ENCODE results near the gene LIPA.
A peak's percentile ranks its signal among the peaks of the same experiment; 100 is the strongest.
"Not testable (repeated sequence)": the region's sequence is repeated elsewhere in the genome, so short reads cannot be mapped to it uniquely, and the experiment has no call there.

The LIPA gene

GRCh38 chr10:89207181-89207800 is 44.3 kb downstream of the LIPA start, which contains the start of gene CH25H:
CH25H (minus strand) TSS chr10:89207317; CDS start chr10:89207292, 25 bp downstream.
- peak; percentile 34 for DNase-seq (ENCODE audit: low spot score)

- DNase-seq (ENCODE audit: low spot score) = peak; percentile 21
Observed at GRCh38 chr10:89206402-89207180, 45.0 kb downstream of the LIPA start.

DNA sequence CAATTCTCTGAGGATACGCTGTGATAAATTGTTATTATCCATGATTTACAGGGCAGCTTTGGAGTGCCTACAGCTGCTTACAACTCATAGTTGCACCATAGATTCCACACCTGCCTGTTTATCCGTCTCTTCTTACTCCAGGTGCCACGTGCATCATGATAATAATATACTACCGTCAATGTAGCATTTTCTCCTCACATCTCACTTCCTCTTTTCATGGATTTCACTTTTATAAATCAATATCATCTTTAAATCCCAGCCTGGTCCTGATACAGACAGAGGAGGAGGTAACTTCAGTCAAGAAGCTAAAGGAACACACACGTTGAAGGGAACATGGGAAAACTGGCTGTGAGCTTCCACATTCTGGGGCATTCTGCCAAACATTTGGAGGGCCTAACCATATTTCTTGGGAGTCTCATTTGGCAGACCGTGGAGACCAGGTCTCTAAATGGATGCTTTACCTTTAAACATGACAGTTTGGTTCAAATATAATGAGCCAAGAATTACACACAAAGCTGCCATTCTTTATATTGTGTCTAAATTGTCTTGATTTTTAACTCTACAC is 46.9 kb downstream of the LIPA start:
- DNase-seq (ENCODE audit: low spot score) = no peak

DNA sequence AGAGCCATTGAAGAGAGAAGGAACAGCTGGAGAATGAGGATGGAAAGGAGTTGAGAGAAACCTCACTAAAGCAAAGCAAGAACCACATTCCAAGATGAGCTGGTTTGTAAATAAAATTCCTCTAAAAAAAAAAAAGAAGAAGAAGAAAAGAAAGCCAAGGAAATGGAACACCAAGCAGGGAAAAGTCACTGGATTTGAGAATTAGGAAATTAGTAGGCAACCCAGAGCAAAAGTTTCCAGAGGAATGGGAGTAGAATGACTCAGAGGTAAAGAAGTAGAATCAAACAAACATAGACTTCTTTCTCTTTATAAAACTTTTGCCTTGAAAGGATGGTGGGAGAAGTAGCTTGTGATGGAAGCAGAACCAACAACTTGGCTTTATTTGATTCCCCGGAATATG is 48.3 kb downstream of the LIPA start:
- no peak for DNase-seq (ENCODE audit: low spot score)

DNA sequence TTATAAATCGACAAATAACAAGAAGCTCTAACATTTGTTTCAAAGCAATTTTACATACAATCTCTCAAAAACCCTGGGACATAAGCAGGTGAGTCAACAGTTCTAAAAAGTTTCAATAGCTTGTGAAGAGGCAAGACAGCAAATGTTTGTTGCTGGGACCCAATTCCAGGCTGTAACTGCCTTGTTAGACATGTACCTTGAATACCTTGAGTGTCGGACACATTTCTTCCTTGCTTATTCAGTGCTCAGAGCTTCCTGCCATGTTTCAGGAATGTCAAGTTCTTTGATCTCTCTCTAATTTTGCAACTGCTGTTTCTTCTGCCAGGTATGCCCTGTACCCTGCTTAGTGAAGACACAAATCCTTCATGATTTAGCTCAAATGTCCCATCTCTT is 49.5 kb downstream of the LIPA start:
- DNase-seq (ENCODE audit: low spot score) = no peak

GRCh38 chr10:89201345-89202032 is 50.1 kb downstream of the LIPA start:
- no peak for DNase-seq (ENCODE audit: low spot score)

GRCh38 chr10:89197473-89197872 is 54.1 kb downstream of the LIPA start:
- DNase-seq (ENCODE audit: low spot score) = no peak

- not testable (repeated sequence) for DNase-seq (ENCODE audit: low spot score)
Observed at GRCh38 chr10:89191301-89191700, 60.3 kb downstream of the LIPA start.

DNA sequence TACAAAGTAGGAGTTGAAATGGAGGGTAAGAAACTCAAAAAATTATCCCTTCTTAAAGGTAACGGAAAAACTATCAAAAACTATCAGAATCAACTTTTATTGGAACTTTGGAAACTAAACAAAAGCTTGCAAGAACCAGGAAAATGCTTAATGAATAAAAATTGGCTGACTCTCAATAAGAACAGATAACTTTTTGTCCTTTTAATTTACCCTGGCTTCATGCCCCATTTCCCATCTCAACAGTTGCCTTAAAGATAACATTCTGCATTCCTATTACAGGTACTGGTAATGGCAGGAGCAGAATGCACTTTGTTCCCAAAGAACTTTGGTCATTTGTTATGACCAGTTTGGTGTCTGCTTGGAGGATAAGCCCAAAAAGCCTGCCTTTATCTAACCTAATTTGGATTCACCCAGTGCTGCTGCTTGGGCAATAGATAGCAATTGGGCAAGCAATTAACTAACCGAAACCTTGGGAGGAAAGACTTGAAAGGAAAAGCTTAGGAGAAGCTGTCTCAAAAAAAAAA is 62.3 kb downstream of the LIPA start:
- no peak for DNase-seq (ENCODE audit: low spot score)

DNA sequence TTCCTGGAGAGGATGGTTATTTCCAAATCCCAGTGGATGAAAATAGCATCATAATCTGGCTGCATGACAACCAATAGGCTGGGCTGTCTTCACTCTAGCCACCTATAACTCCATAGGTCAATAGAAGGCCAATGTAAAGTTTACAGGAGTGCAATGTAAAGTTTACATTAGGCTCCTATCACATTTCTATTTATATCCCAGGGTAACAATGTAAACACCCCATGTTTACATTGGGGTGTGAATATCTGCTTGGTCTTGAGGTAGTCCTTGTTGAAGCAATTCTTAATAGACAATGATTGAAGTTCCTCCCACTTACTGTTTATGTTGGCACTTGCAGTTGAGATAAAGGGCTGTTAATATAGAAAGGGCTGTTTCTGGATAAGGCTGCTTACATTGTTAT is 65.9 kb downstream of the LIPA start:
- no peak for DNase-seq (ENCODE audit: low spot score)

DNA sequence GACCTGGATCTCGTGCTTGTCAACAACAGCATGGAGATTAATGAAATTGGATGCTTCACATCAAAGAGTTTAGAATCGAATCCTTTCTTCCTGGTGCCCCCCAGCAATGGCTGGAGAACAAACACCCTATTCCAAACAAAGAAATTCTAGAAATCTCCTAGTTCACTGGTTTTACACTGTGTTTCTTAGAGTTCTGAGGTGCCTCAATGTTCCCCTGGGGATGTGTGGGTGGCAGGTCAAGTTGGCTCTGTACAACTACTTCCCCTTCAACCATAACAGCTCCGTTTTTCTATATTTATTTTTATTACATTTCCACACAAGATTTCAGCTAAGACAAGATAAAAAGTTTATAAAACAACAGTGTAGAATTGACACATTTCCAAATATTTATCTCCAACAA is 66.9 kb downstream of the LIPA start:
- peak; percentile 10 for DNase-seq (ENCODE audit: low spot score)

GRCh38 chr10:89183571-89183970 is 68.0 kb downstream of the LIPA start:
- DNase-seq (ENCODE audit: low spot score) = no peak

GRCh38 chr10:89182894-89183293 is 68.7 kb downstream of the LIPA start:
- no peak for DNase-seq (ENCODE audit: low spot score)

DNA sequence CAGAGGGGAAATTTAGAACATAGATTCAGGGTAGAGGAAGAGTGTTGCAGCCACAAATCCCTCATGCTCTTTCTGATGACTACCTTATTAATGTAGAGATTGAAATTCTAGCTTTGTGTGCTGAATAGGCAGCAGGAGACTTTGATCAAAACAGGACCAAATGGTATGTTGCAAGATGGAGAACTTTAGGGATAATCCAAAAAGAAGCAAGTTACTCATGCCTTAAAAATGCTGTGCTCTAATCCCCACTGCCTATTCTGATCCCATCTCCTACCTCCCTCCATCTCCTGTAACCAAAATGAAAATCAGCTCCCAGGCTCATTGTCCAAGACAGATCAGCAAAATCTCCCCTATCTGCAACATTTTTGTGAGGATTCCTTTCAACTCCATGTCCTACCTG is 75.8 kb downstream of the LIPA start:
- DNase-seq (ENCODE audit: low spot score) = no peak

- no peak for DNase-seq (ENCODE audit: low spot score)
Observed at GRCh38 chr10:89173075-89173474, 78.5 kb downstream of the LIPA start.

DNA sequence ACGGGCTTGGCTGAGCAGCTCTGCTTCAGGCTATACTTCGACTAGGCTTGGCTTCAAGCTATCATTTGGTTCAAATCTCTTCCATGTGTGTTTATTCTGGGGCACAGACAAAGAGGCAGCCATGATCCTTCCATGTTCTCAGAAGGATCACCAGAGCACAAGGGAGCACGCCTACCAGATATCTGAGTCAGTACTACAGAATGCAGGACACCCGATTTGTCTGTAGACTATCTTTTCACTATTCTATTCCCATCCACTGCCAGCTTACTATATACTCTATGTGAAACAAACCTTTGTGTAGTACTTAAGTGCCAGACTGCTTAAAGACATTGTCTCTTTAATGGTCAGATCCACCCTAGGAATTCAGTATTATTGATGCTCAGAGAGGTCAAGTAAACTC is 79.6 kb downstream of the LIPA start:
- DNase-seq (ENCODE audit: low spot score) = no peak

GRCh38 chr10:89171263-89171872 is 80.2 kb downstream of the LIPA start:
- DNase-seq (ENCODE audit: low spot score) = no peak

DNA sequence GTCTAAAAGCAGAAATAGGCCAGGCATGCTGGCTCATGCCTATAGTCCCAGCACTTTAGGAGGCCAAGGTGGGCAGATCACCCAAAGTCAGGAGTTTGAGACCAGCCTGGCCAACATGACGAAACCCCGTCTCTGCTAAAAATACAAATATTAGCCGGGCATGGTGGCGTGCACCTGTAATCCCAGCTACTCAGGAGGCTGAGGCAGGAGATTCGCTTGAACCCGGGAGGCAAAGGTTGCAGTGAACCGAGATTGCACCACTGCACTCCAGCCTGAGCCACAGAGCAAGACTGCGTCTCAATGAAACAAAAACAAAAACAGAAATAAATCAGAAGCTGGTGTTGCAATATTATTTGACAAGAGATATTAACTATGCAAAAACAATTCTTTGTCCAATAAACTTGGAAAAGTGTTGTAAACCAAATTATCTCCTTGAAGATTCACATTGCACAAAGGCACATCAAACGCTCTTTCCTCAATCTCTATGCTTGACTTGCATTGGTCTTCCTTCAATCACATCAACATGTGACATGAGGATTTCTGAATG is 83.1 kb downstream of the LIPA start:
- DNase-seq (ENCODE audit: low spot score) = not testable (repeated sequence)

DNA sequence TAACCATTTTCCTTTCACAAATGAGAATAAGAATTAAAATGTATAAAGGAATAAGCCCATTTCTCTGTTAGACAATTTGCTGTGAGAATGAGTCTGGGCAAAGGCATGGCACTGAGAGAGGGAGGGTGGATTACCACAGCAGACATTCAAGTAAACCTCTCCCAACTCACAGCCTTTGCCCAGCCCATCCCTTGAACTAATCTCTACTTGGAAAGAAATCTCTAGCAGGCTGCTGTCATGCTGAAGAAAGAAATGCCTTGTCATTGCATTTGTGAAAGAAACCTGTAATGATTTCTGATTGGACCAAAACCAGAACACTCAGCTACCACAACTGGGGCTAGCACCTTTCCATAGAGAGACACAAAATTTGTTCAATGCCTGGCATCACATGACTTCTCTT is 83.7 kb downstream of the LIPA start:
- DNase-seq (ENCODE audit: low spot score) = no peak

GRCh38 chr10:89165923-89166322 is 85.7 kb downstream of the LIPA start:
- DNase-seq (ENCODE audit: low spot score) = no peak

- DNase-seq (ENCODE audit: low spot score) = no peak
Observed at GRCh38 chr10:89164920-89165319, 86.7 kb downstream of the LIPA start.

DNA sequence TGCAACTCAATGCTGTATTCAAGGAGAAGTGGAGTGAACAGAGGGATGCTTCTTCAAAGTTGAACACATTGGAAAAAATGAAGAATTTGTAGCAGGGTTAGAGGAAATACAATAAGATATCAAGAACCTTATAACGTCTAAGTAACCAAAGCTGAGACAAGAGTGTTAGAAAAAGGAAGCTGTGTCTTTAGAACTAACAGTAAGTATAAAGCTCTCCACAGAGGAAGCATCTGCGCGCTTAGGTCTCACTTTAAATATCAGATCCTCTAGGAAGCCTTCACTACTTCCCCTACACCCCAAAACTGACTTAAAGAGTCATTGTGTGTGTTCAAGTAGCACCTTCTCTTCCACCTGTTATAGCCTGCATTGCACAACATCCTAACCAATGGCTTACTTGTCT is 87.5 kb downstream of the LIPA start:
- no peak for DNase-seq (ENCODE audit: low spot score)

Data from germinal center (tissue), 1 donor.